NCI-H69 (cell line): ENCODE measurements around the gene TRABD2B.
A peak's percentile ranks its signal among the peaks of the same experiment; 100 is the strongest.

Source experiments
- DNase-seq: peaks from one replicate; lab custom pipeline; 2025; lab: John Stamatoyannopoulos, UW

TRABD2B gene

DNA sequence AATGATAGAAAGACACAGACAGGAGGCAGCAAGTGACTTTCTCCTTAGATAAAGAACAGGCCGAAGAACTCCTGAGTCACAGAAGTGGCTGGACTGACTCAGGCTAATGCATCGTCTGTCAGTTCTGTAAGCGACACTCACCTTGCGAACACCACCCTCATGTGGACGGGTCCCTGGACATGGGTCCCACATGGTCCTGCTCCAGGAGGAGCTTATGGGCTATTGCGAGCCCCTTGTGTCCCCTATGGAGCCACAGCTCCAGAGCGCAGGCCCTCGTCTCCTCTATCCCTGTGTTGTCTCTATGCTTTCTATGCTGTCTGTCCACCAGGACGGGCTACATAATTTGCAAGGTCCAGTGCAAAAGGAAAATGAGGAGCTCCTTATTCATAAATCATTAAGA, 85.8 kb downstream of the TRABD2B start:
- DNase-seq, result no peak

DNA sequence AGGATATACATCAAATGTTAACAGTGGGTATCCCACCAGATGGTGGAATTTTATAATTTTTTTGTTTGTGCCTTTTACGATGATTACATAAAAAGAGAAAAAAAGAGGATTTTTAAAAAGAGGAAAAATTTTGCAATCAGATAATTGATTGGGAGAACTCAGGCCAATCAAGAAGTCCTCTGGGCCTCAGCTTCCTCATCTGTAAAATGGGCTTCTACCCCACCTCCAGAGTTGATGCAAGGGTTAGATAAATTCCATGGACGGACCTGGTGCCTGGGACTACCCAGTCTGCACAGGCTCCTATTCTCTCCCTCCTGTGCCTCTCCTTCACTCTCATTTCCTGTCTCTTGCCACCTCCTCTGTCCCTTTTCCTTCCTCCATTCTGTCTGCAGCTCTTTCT, 88.9 kb downstream of the TRABD2B start:
- no peak for DNase-seq

- DNase-seq, result no peak
Measured at GRCh38 chr1:47907177-47907528, 90.0 kb downstream of the TRABD2B start.

- no peak for DNase-seq
Measured at GRCh38 chr1:47906527-47907176, 90.5 kb downstream of the TRABD2B start.

DNA sequence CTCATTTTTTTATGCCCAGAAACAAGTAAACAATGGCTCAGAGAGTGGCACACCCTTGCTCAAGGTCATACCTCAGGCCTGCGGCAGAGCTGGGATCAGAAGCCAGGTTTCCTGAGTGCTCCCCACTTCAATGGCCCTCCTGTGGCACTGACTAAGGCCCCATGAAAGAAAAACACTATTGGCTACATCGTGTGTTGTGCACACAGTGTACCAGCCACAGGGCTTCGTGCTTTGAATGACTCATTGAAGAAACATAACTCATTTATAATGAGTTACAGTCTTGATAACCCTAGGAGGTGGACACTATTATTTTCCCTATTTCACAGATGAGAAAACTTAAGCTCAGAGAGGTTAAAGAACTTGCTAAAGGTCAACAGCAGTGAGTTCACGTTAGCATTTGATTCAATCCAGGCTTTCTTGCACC, 91.2 kb downstream of the TRABD2B start:
- DNase-seq, result peak; percentile 40

GRCh38 chr1:47903723-47904122, 93.5 kb downstream of the TRABD2B start:
- DNase-seq, result no peak

DNA sequence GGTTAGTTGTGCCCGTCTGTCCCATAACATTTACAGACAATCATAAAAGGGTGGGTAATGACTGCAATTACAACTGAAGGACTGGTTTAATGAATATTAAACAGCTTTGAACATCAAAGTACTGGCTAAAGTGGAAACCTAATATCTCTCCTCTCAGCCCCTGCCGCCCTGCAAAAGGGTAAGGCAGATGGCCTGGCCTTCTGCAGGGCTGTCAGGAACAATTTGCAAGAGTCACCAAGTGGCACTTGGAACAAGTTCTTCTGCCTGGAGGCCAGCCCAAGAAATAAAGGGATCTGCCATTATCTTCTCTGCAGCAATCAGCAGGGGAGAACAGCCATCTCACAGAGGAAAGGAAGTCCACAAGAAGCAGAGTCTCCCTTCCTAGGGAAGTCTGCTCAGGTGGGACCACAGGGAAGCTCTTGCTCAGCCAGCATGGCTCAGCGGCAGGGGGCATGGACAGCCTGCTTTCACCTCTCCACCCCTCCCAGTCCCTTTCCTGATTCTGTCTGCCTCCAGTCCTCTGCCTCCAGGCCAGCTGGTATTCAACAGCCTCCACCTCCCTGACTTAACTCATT, 96.1 kb downstream of the TRABD2B start:
- DNase-seq, result peak; percentile 90

DNA sequence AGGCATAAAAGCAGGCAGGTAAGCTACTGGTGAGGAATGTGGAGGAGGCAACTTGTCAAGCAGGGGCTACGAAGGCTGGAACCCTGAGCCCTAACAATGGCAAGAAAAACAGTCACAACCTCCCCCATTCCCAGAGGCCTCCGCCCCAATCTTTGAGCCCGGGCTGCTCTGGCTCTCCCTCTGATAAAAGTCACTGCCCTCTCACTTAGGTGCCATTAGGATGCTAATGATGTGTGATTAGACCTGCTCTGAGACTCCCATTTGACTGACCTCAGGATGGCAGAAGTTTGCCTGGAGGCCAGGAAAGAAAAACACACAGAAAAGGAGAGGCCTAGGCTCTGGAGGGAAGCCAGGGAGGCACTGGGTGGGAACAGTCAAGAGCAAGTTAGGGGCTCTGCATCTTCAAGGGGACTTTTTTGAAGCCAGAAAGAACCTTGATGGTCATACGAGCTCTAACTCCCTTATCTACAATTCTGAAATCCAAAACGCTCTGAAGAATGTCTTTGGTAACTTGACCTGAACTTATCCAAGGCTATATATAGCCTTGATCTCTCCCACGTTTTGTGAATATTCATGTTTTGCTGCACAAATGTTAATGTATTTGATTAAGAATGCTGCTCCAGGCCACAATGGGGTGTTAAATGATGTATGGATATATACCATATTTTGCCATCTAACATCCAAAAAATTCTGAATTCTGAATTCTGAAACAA, 98.9 kb downstream of the TRABD2B start:
- peak; percentile 59 for DNase-seq

- no peak for DNase-seq
Measured at GRCh38 chr1:47895279-47896125, 101.7 kb downstream of the TRABD2B start.

DNA sequence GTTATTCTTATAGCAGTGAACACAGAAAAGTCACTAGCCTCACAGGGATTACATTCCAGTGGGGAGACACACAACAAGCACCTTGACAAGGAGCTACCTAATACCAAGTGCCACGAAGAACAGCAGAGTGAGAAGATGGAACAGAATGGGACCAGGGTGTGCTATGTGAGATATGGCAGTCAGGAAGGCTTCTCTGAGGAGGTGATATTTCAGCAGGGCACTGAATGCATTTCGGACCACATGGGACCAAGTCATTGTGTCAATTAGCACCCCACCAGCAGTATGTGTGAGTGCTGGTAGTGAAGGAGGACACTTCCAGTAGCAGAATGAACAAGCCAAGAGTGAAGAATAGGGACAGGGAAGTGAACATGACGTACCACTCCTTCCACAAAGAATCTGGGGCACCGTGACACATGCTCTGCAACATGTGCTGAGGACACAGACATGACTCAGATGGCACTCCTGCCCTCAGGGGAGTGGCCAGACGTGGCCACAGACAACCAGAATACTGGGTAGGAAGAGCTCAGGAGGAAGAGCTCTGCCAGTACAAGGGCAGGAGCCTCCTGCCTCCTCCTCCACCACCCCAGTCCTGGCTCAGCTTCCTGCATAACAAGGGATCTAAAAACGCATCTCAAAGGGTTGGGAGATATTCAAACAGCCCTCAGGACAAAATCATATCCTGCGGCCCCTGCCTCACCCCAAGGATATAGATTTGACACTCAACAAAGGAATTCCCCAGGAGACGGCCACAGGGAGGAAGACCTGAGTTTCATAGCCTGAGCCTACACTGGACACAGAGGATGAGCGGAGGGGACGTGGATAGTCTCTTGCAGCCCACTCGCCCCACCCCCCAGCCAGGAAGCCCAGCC, 102.5 kb downstream of the TRABD2B start:
- peak; percentile 17 for DNase-seq

DNA sequence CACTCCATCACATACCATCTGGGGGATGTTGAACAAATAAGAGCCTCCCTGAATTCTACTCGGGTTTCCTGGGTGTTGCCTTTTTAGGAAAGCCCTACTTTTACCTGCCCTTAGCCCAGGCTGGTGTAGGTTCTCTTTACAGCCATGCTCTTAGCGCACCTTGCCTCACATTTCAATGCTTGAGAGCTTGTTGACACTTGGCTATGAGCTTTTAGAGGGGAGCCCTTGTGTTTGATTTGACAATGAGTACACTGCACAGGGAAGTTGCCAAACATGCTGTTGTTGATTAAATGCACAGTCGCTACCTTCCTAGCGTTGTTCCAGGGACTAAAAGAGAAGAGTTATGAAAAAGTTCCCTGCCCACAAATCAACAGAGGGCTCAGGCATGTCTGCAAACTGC, 103.8 kb downstream of the TRABD2B start:
- DNase-seq, result peak; percentile 58

DNA sequence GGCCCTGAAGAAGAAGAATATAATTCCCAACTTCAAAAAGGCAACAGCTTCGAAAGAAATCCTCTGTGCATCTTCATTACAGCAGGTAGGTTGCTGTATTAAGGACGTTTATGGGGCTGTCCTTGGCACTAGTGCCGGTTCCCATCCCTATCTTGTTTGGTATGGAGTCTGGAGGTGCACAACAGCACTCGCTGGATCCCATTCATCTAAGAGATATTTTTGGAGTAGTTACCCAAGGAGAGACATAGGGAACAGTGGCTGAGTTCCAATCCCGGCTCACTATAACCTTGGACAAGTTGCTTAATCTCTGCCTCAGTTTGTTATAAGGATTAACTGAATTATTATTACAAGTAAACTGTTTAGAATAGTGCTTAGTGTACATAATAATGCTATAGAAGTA, 106.4 kb downstream of the TRABD2B start:
- no peak for DNase-seq

GRCh38 chr1:47888294-47888629, 108.9 kb downstream of the TRABD2B start:
- no peak for DNase-seq

GRCh38 chr1:47887475-47888293, 109.5 kb downstream of the TRABD2B start:
- no peak for DNase-seq

DNA sequence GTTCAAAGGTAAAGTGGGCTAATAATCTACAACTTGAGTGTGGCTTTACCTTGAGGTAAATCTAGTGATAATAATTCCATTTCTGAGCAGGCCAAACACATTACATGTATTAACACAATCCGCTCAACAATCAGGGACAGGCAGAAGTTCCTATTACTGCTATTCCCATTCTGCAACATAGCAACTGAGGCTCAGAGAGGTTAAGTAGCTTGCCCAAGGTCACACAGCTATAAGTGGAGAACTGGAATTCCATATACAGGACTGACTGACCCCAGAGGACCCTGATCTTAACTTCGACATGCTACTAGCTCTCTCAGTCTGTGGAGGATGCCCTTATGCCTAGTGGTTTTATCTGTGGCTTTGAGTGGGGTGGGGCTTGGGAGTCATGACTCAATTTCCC, 110.1 kb downstream of the TRABD2B start:
- DNase-seq, result no peak

DNA sequence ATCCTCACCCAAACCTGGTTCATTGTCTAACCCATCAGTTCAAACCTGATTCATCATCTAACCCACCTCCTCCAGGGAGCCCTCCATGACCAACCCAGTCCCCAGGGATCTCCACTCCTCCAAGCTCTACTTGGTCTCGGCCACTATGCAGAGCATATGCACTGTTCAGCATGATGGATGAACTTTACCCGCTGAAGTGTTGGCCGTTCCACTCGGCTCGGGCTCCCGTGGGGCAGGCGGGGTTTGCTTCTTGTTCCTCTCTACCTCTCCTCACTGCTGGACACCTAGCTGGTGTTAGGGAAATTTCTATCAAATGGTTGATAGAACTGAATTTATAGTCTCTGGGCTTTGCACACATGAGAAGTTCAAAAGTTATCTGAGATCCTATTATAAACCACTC, 111.0 kb downstream of the TRABD2B start:
- no peak for DNase-seq

GRCh38 chr1:47885062-47885830, 111.9 kb downstream of the TRABD2B start:
- no peak for DNase-seq

DNA sequence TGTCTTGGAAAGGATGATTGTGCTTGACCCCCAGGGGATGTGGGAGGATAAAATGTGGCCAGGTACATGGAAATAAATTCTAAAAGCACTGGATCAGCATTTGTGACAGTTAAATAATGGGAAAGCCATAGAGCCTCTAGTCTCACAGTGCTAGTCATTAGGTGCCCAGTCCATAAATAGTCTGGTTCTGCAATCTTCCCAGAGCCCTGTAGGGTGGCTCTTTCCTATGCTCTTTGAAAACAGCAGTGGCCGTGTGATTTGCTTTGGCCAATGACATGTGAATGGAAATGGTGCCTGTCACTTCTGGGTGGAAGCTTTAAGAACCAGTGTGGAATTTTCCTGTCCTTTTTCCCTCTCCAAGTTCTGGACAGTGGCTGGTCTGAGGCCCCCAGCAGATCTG, 113.2 kb downstream of the TRABD2B start:
- DNase-seq, result peak; percentile 7

DNA sequence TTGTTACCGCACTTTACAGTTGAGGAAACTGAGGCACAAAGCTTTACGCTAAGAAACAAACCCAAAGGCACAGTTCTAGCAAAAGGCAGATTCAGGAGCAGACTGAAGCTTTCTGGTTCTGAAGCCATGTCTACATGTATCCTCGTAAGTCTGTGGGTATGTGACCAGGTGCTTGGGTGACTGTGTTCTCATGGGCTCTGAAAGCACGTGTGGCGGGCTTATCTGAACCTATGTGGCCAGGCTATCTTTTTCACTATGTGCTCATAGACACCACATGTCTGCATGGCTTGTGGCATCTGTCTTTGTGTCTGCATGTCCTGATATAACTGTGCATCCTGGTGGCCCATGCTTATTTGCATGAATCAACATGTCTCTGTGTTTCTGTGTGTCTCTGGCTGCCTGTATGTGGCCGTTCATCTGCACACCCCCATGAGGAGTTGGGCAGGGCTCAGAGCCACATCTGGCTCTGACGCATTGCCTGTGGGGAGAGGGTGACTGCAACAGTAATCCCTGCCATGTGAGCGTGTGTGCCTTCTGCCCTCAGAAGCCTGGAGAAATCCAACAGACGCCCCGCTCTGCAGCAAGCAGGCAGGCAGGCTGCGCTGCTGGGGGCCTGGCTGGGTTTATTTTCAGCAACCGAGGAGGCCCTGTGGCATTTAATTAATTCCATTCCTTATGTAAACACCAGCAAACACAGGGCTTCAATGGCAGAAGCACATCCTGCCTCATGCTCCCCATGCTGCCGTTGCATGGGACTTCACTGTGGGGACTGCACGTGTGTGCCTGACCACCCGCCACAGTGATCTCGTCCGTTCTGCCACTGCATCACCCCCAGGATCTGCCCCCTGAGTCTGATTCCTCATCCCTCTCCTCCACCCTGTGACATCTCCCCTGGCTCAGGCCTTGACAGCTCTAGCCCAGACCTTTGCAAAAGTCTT, 115.4 kb downstream of the TRABD2B start:
- peak; percentile 90 for DNase-seq
